H9 (cell line): ENCODE results near the gene SIM1. TPM values are rescaled to one million over a fixed set of nuclear protein-coding genes. Genes with fewer than 3 reads are reported as not detected.
A peak's percentile ranks its signal among the peaks of the same experiment; 100 is the strongest.

Experiments
- DNase-seq: peaks from one replicate; pipeline ENCODE4 v3.0.0-alpha.2; 2017
- H2AFZ ChIP-seq: one replicate; pipeline ENCODE4 v1.6.1; 2013; ENCODE audit warnings: mild to moderate bottlenecking, low read length, control low read depth, moderate library complexity
- H2AK5ac ChIP-seq: 2 replicates; pipeline ENCODE4 v1.6.1; 2013; ENCODE audit warnings: low read length, control low read depth, mixed read lengths; ENCODE audit not compliant: insufficient read length
- H2BK120ac ChIP-seq: one replicate; pipeline ENCODE4 v1.6.1; 2013; ENCODE audit warnings: low read depth, mild to moderate bottlenecking, low read length, control low read depth, inconsistent platforms; ENCODE audit not compliant: poor library complexity, severe bottlenecking
- H2BK12ac ChIP-seq: 2 replicates; pipeline ENCODE4 v1.6.1; 2013; ENCODE audit warnings: low read length, control low read depth, mixed read lengths, low read depth; ENCODE audit not compliant: insufficient read length
- H2BK15ac ChIP-seq: 2 replicates; pipeline ENCODE4 v1.6.1; 2013; ENCODE audit warnings: low read depth, low read length, control low read depth
- H2BK20ac ChIP-seq: one replicate; pipeline ENCODE4 v1.6.1; 2013; ENCODE audit warnings: low read depth, mild to moderate bottlenecking, low read length, control low read depth, inconsistent platforms; ENCODE audit not compliant: poor library complexity, severe bottlenecking
- H2BK5ac ChIP-seq: 2 replicates; pipeline ENCODE4 v1.6.1; 2013; ENCODE audit warnings: low read length, control low read depth, mixed read lengths; ENCODE audit not compliant: insufficient read length
- H3K14ac ChIP-seq: 2 replicates; pipeline ENCODE4 v1.6.1; 2013; ENCODE audit warnings: low read length, control low read depth; ENCODE audit not compliant: insufficient read depth
- H3K18ac ChIP-seq: 2 replicates; pipeline ENCODE4 v1.6.1; 2013; ENCODE audit warnings: low read depth, mild to moderate bottlenecking, mixed read lengths, low read length, control low read depth; ENCODE audit not compliant: insufficient read length
- H3K23ac ChIP-seq: 2 replicates; pipeline ENCODE4 v1.6.1; 2013; ENCODE audit warnings: low read length, control low read depth, mixed read lengths, low read depth; ENCODE audit not compliant: insufficient read length
- H3K23me2 ChIP-seq: 2 replicates; pipeline ENCODE4 v1.6.1; 2013; ENCODE audit warnings: low read depth, mild to moderate bottlenecking, mixed read lengths, low read length, control low read depth; ENCODE audit not compliant: insufficient read length, poor library complexity, severe bottlenecking
- H3K27ac ChIP-seq: 2 replicates; pipeline ENCODE4 v1.5.1; 2013; ENCODE audit warnings: low read length, control low read depth, mixed read lengths, low read depth; ENCODE audit not compliant: insufficient read length
- H3K27me3 ChIP-seq: 2 replicates; pipeline ENCODE4 v1.6.1; 2013; ENCODE audit warnings: low read length, control low read depth, inconsistent platforms; ENCODE audit not compliant: insufficient read depth
- H3K4ac ChIP-seq: 2 replicates; pipeline ENCODE4 v1.6.1; 2013; ENCODE audit warnings: low read depth, mild to moderate bottlenecking, control low read depth, inconsistent platforms, low read length, moderate library complexity
- H3K4me1 ChIP-seq: 2 replicates; pipeline ENCODE4 v1.6.1; 2013; ENCODE audit warnings: low read length, control low read depth, inconsistent platforms; ENCODE audit not compliant: insufficient read depth
- H3K4me2 ChIP-seq: 2 replicates; pipeline ENCODE4 v1.6.1; 2013; ENCODE audit warnings: low read length, control low read depth, mixed read lengths; ENCODE audit not compliant: insufficient read length, insufficient read depth
- H3K56ac ChIP-seq: 2 replicates; pipeline ENCODE4 v1.6.1; 2013; ENCODE audit warnings: low read depth, mild to moderate bottlenecking, mixed read lengths, low read length, control low read depth; ENCODE audit not compliant: insufficient read length
- H3K79me1 ChIP-seq: 2 replicates; pipeline ENCODE4 v1.6.1; 2013; ENCODE audit warnings: low read depth, mild to moderate bottlenecking, moderate library complexity, low read length, control low read depth, inconsistent platforms; ENCODE audit not compliant: insufficient read depth, poor library complexity, severe bottlenecking
- H3K79me2 ChIP-seq: 2 replicates; pipeline ENCODE4 v1.6.1; 2013; ENCODE audit warnings: low read length, control low read depth, inconsistent platforms; ENCODE audit not compliant: insufficient read depth
- H3K9ac ChIP-seq: 2 replicates; pipeline ENCODE4 v1.6.1; 2013; ENCODE audit warnings: low read length, control low read depth, mixed read lengths; ENCODE audit not compliant: insufficient read length; ENCODE audit errors: extremely low read depth
- H3K9me3 ChIP-seq: one replicate; pipeline ENCODE4 v1.6.1; 2013; ENCODE audit warnings: low read depth, low read length, inconsistent platforms; ENCODE audit not compliant: control insufficient read depth
- H3T11ph ChIP-seq: one replicate; pipeline ENCODE4 v1.6.1; 2013; ENCODE audit warnings: mild to moderate bottlenecking, low read length, control low read depth, inconsistent platforms
- H4K20me1 ChIP-seq: one replicate; pipeline ENCODE4 v1.6.1; 2013; ENCODE audit not compliant: control insufficient read depth, insufficient read length, insufficient read depth
- H4K5ac ChIP-seq: 2 replicates; pipeline ENCODE4 v1.6.1; 2013; ENCODE audit warnings: low read depth, mild to moderate bottlenecking, mixed read lengths, low read length, control low read depth; ENCODE audit not compliant: insufficient read length
- H4K8ac ChIP-seq: replicated peaks from 2 replicates; pipeline ENCODE4 v1.6.1; 2013; ENCODE audit warnings: low read length, control low read depth, mixed read lengths, low read depth; ENCODE audit not compliant: insufficient read length
- H4K91ac ChIP-seq: 2 replicates; pipeline ENCODE4 v1.6.1; 2013; ENCODE audit warnings: low read depth, mild to moderate bottlenecking, moderate library complexity, mixed read lengths, low read length, control low read depth; ENCODE audit not compliant: insufficient read length
- H3K27ac Mint-ChIP-seq, 3 experiments: 2 replicates in 2 of 3; 3 replicates in 1 of 3; pipeline ENCODE4 v1.8.0; 2020 to 2021; ENCODE audit warnings: mixed read lengths in 3 of 3, mild to moderate bottlenecking in 1 of 3, moderate library complexity in 1 of 3
- H3K27me3 Mint-ChIP-seq: 2 replicates; pipeline ENCODE4 v1.8.0; 2021; ENCODE audit warnings: low read depth, mild to moderate bottlenecking, moderate library complexity, mixed read lengths
- H3K36me3 Mint-ChIP-seq, 3 experiments: 2 replicates in 2 of 3; 3 replicates in 1 of 3; pipeline ENCODE4 v1.8.0; 2020 to 2021; ENCODE audit warnings: low read depth in 3 of 3, mixed read lengths in 3 of 3; ENCODE audit not compliant: insufficient read depth in 1 of 3
- H3K4me1 Mint-ChIP-seq, 2 experiments: 2 replicates each; pipeline ENCODE4 v1.8.0; 2020; ENCODE audit warnings: mixed read lengths in 2 of 2
- H3K4me3 Mint-ChIP-seq, 2 experiments: 2 replicates in 1 of 2; 3 replicates in 1 of 2; pipeline ENCODE4 v1.8.0; 2020 to 2021; ENCODE audit warnings: mild to moderate bottlenecking in 2 of 2, mixed read lengths in 2 of 2, moderate library complexity in 1 of 2
- H3K9me3 Mint-ChIP-seq, 2 experiments: 2 replicates in 1 of 2; 3 replicates in 1 of 2; pipeline ENCODE4 v1.8.0; 2020; ENCODE audit warnings: mild to moderate bottlenecking in 2 of 2, mixed read lengths in 2 of 2, moderate library complexity in 1 of 2
- CTCF ChIP-seq: fragments of 200-600 bp; sonication (generic); conservative IDR thresholded peaks from 3 replicates; pipeline ENCODE4 v1.8.0; 2021; ENCODE audit warnings: antibody characterized with exemption, mild to moderate bottlenecking
- WGBS: extraction: QIAGEN DNeasy Blood & Tissue Kit; methylation state at CpG from one replicate; pipeline ENCODE4 v1.1.7; 2013; ENCODE audit warnings: missing lambda C conversion rate, low lambda C conversion rate, mixed read lengths; ENCODE audit not compliant: insufficient read length; ENCODE audit errors: extremely low coverage; 5-methylcytosine and 5-hydroxymethylcytosine counted together
- total RNA-seq: library from RNA; stranded (reverse); gene quantifications from 2 replicates; pipeline ENCODE4 v1.2.1, GENCODE V29; 2021

SIM1 gene
- total RNA-seq, 1 experiment from 2014 or later: not detected

DNA sequence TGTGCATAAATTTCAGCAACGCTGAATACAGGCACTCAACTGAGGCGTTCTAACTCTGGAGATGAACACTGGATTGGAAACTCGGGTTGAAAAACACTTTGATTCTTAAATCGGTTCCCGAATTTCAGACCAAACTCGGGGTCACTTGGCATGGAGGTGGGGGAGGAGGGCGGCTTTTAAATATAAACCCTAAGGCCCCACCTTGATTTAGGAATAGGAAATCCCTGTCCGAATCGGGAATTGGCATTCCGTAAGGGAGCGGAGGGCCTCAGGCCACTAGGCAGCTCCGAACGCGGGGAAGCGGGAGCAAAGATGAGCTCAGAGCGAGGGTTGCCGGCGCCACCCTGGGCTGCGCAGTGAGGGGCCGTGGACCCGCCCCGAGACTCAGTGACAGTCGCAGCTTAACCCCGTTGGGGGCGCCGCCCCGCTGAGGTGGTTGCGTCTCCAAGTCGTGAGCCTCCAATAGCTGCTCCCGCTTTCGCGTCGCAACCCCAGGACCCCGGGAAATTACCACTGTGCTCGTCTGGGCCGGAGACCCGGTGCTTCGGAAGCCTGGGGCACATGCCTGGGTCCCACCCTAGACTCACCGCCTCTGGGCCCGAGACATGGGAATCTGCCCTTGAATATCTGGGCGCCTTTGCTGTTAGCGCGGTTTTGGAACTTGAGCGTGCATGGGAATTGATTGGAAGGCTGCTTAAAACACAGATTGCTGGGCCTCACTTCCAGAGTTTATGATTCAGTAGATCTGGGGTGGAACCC, 4.6 kb upstream of the SIM1 start:
- Histone ChIP-seq H2BK15ac (no peak overlapping the region), H3K18ac (no peak overlapping the region), H3K14ac (no peak overlapping the region; the same call in 1 of the 2 replicates), H2BK120ac (no peak overlapping the region), H2AK5ac (no peak overlapping the region), H3K9ac (no peak overlapping the region), H4K5ac (no peak overlapping the region), H3K79me1 (no peaks in the 10 kb centered on the region), H3K27ac (no peak overlapping the region), H3K56ac (no peak overlapping the region), H2BK20ac (no peak overlapping the region), H2BK5ac (no peak overlapping the region), H3K4me2 (peak overlapping the region; percentile 45), H4K8ac (no peak overlapping the region), H4K91ac (no peak overlapping the region), H2AFZ (no peak overlapping the region), H3K23ac (no peak overlapping the region), H3T11ph (no peak overlapping the region), H3K79me2 (no peaks in the 10 kb centered on the region), H3K4me1 (peaks cover 3% of the 10 kb centered on the region; the same call in 1 of the 2 replicates), H3K23me2 (peaks cover 7% of the 10 kb centered on the region), H3K9me3 (no peaks in the 10 kb centered on the region), H3K4ac (no peak overlapping the region), H4K20me1 (peaks cover 3% of the 10 kb centered on the region), H3K27me3 (peaks cover 66% of the 10 kb centered on the region), H2BK12ac (no peak overlapping the region)
- Mint-ChIP-seq H3K4me1 (peaks cover 21 to 38% of the 10 kb centered on the region in 2 experiments), H3K4me3 (peak overlapping the region; percentile 10 to 55; a peak in 2 of 5 replicates), H3K27me3 (no peaks in the 10 kb centered on the region; the same call in none of the 2 replicates), H3K36me3 (no peaks in the 10 kb centered on the region), H3K27ac (no peak overlapping the region), H3K9me3 (peaks cover 0 to 2% of the 10 kb centered on the region in 2 experiments; a peak in 1 of 5 replicates)
- no peak for TF ChIP-seq CTCF
- DNase-seq: peak; percentile 47
- WGBS: no CpG with 5 or more reads among the region's 44 CpGs
